ENCODE results near the gene AMPD3.

The AMPD3 gene

GRCh38 chr11:10543782-10544181 lies 88.7 kb downstream of the AMPD3 start:
- no peak for DNase-seq

GRCh38 chr11:10544491-10545465 lies 89.7 kb downstream of the AMPD3 start:
- no peak for DNase-seq

- DNase-seq, result no peak
Measured at GRCh38 chr11:10550503-10551289, 95.6 kb downstream of the AMPD3 start.

- no peak for DNase-seq
Measured at GRCh38 chr11:10551290-10551592, 96.2 kb downstream of the AMPD3 start.

GRCh38 chr11:10551845-10552352 lies 96.8 kb downstream of the AMPD3 start:
- no peak for DNase-seq

- DNase-seq, result no peak
Measured at GRCh38 chr11:10556590-10556989, 101.5 kb downstream of the AMPD3 start.
